CD14-positive monocyte (primary cell): ENCODE measurements around the gene ARHGAP32. TPM values are rescaled to one million over a fixed set of nuclear protein-coding genes. Genes with fewer than 3 reads are reported as not detected.

Source experiments
- DNase-seq, 3 donors: peaks; one replicate each; pipeline ENCODE4 v3.0.0-alpha.2; 2011 to 2022
- H2AFZ ChIP-seq: 2 replicates; pipeline ENCODE4 v1.6.0; 2012; ENCODE audit warnings: mild to moderate bottlenecking, low read depth, low read length, inconsistent platforms; ENCODE audit not compliant: insufficient read depth, poor library complexity, severe bottlenecking
- H3K27ac ChIP-seq, 2 donors: 1 replicate in 1 of 2; 2 replicates in 1 of 2; pipeline ENCODE4 v1.5.1; 2012 to 2013; ENCODE audit warnings: low read length in 2 of 2, control low read depth in 1 of 2, inconsistent platforms in 1 of 2, low read depth in 1 of 2, mild to moderate bottlenecking in 1 of 2
- H3K27me3 ChIP-seq, 2 donors: one replicate each; pipeline versions ENCODE4 v1.6.0 to v1.6.1; 2011 to 2013; ENCODE audit warnings: low read length in 2 of 2; ENCODE audit not compliant: control insufficient read depth in 2 of 2, insufficient read depth in 2 of 2
- H3K36me3 ChIP-seq, 2 donors: replicated peaks in 1 of 2; 1 replicate in 1 of 2; 2 replicates in 1 of 2; pipeline versions ENCODE4 v1.5.1 to v1.6.1; 2012 to 2013; ENCODE audit warnings: low read length in 2 of 2, control low read depth in 1 of 2, inconsistent platforms in 1 of 2, mild to moderate bottlenecking in 1 of 2; ENCODE audit not compliant: insufficient read depth in 2 of 2, control insufficient read depth in 1 of 2
- H3K4me1 ChIP-seq, 2 donors: 1 replicate in 1 of 2; 2 replicates in 1 of 2; pipeline versions ENCODE4 v1.5.1 to v1.6.1; 2012 to 2013; ENCODE audit warnings: low read length in 2 of 2, control low read depth in 1 of 2, inconsistent platforms in 1 of 2, mild to moderate bottlenecking in 1 of 2, moderate library complexity in 1 of 2; ENCODE audit not compliant: insufficient read depth in 2 of 2, control insufficient read depth in 1 of 2
- H3K4me2 ChIP-seq: replicated peaks from 2 replicates; pipeline ENCODE3; 2012; ENCODE audit warnings: low read length, moderate library complexity, mild to moderate bottlenecking; ENCODE audit not compliant: poor library complexity, severe bottlenecking; ENCODE audit errors: extremely low read depth
- H3K4me3 ChIP-seq, 3 experiments: fragments of 200-600 bp in 1 of 3; sonication (generic) in 1 of 3; replicated peaks in 1 of 3; 1 replicate in 2 of 3; 2 replicates in 1 of 3; pipeline ENCODE4 v1.5.1; 2011 to 2013; ENCODE audit warnings: low read length in 3 of 3, mild to moderate bottlenecking in 3 of 3, control low read depth in 2 of 3, low read depth in 2 of 3, inconsistent platforms in 1 of 3, moderate library complexity in 1 of 3
- H3K79me2 ChIP-seq: 2 replicates; pipeline ENCODE4 v1.6.0; 2012; ENCODE audit warnings: mild to moderate bottlenecking, control low read depth, inconsistent platforms, low read length, moderate library complexity; ENCODE audit not compliant: insufficient read depth
- H3K9ac ChIP-seq: 2 replicates; pipeline ENCODE4 v1.6.0; 2017; ENCODE audit warnings: low read length, mild to moderate bottlenecking; ENCODE audit not compliant: insufficient read depth, poor library complexity, severe bottlenecking
- H3K9me3 ChIP-seq, 2 donors: replicated peaks in 1 of 2; 1 replicate in 1 of 2; 2 replicates in 1 of 2; pipeline versions ENCODE4 v1.5.1 to v1.6.1; 2012 to 2013; ENCODE audit warnings: low read length in 2 of 2, control low read depth in 1 of 2; ENCODE audit not compliant: control insufficient read depth in 1 of 2, insufficient read depth in 1 of 2
- H4K20me1 ChIP-seq: 2 replicates; pipeline ENCODE4 v1.6.0; 2012; ENCODE audit warnings: mild to moderate bottlenecking, low read length, control low read depth, moderate library complexity; ENCODE audit not compliant: insufficient read depth
- H3K27ac Mint-ChIP-seq, 7 donors: one replicate each; pipeline ENCODE4 v1.8.0; 2020; ENCODE audit warnings: mild to moderate bottlenecking in 7 of 7, mixed read lengths in 7 of 7, moderate library complexity in 6 of 7, inconsistent platforms in 2 of 7
- H3K27me3 Mint-ChIP-seq, 3 donors: one replicate each; pipeline ENCODE4 v1.8.0; 2021 to 2022; ENCODE audit warnings: low read depth in 3 of 3, mild to moderate bottlenecking in 3 of 3, mixed read lengths in 3 of 3, moderate library complexity in 3 of 3, inconsistent platforms in 1 of 3
- H3K36me3 Mint-ChIP-seq, 2 donors: one replicate each; pipeline ENCODE4 v1.8.0; 2020; ENCODE audit warnings: mixed read lengths in 2 of 2, inconsistent platforms in 1 of 2, mild to moderate bottlenecking in 1 of 2
- H3K4me1 Mint-ChIP-seq: one replicate; pipeline ENCODE4 v1.8.0; 2020; ENCODE audit warnings: mild to moderate bottlenecking, mixed read lengths
- H3K4me3 Mint-ChIP-seq, 2 donors: one replicate each; pipeline ENCODE4 v1.8.0; 2020; ENCODE audit warnings: mild to moderate bottlenecking in 2 of 2, mixed read lengths in 2 of 2, moderate library complexity in 1 of 2
- H3K9me3 Mint-ChIP-seq, 7 donors: one replicate each; pipeline ENCODE4 v1.8.0; 2020 to 2022; ENCODE audit warnings: mixed read lengths in 7 of 7, mild to moderate bottlenecking in 6 of 7, moderate library complexity in 6 of 7, inconsistent platforms in 2 of 7
- CTCF ChIP-seq: fragments of 200-600 bp; IDR thresholded peaks from one replicate; pipeline ENCODE4 v1.8.0; 2022; ENCODE audit warnings: antibody characterized with exemption, mild to moderate bottlenecking
- WGBS: methylation state at CpG from one replicate; pipeline ENCODE4 v1.1.5; 2013; ENCODE audit warnings: missing lambda C conversion rate; ENCODE audit not compliant: insufficient coverage; 5-methylcytosine and 5-hydroxymethylcytosine counted together
- intact Hi-C, 2 donors: fragments of 100-400 bp; cut with micrococcal nuclease; formaldehyde crosslinking; loops; one replicate each; pipeline versions ENCODE4 v1.15.0 to v1.15.1; 2023
- polyA plus RNA-seq, 3 donors: library from polyadenylated mRNA; depleted of rRNA in 1 of 3; unstranded in 2 of 3; stranded (reverse) in 1 of 3; fragments of 300-500 nt in 2 of 3; fragments of >200 nt in 1 of 3; fragmentation: Illumina TruSeq in 2 of 3; gene quantifications; 1 replicate in 2 of 3; 2 replicates in 1 of 3; pipeline ENCODE4 v1.2.3, GENCODE V29; 2012 to 2021

Gene ARHGAP32
- polyA plus RNA-seq, 3 donors, result 0.13 to 3.4 (median 0.72) TPM

DNA sequence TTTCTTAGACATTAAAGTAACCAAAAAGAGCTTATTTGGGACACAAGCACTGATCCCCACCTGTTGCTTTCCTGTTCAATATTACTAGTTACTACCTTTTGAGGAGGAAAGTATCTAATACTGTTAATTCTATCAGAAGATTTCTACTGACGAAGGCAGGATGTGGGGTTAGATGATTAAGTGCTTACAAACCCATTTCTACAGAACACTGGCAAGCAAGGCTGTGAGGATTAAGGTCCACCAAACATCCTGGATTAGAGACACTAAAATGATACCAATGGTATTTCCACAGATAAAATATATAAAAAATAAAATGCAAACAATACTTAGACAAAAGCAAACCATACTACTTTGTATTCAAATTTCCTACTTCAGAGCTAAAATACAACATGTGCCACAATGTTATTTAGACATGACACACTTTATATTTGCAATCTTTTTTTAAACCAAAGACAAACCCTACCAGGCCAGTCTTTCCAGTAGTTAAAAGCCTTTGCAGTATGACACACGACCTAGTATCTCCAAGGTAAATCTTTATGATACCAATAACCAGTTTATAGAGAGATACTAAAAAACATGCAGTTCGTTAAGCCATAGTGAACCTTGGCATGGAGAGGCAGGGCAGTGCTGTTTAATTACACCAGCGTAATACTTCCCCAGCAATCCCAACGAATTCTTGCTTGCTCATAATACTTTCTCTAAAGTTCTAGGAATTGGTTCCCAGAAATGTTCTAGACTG lies 178.2 kb downstream of the ARHGAP32 start:
- no peaks in the 10 kb centered on the region for H3K4me1 ChIP-seq
- WGBS, result 80% methylated on average over 1 of the region's 5 CpGs
- H3K9me3 ChIP-seq, result no peaks in the 10 kb centered on the region
- no peak overlapping the region for H2AFZ ChIP-seq
- no peaks in the 10 kb centered on the region for H3K79me2 ChIP-seq
- no peaks in the 10 kb centered on the region for H3K27me3 ChIP-seq
- Mint-ChIP-seq H3K4me1 (no peaks in the 10 kb centered on the region), H3K36me3 (no peaks in the 10 kb centered on the region), H3K27ac (no peak overlapping the region), H3K27me3 (peaks cover 0 to 2% (median 0%) of the 10 kb centered on the region in 3 donors), H3K4me3 (no peak overlapping the region), H3K9me3 (peaks cover 0 to 3% (median 0%) of the 10 kb centered on the region in 7 donors)
- H3K27ac ChIP-seq, result no peak overlapping the region
- DNase-seq, result no peak
- no peaks in the 10 kb centered on the region for H3K36me3 ChIP-seq
- no peaks in the 10 kb centered on the region for H4K20me1 ChIP-seq
- no peak overlapping the region for H3K4me3 ChIP-seq
- TF ChIP-seq CTCF, result no peak
- intact Hi-C loops, result no loop called here
- no peak overlapping the region for H3K9ac ChIP-seq
- H3K4me2 ChIP-seq, result no peak overlapping the region

DNA sequence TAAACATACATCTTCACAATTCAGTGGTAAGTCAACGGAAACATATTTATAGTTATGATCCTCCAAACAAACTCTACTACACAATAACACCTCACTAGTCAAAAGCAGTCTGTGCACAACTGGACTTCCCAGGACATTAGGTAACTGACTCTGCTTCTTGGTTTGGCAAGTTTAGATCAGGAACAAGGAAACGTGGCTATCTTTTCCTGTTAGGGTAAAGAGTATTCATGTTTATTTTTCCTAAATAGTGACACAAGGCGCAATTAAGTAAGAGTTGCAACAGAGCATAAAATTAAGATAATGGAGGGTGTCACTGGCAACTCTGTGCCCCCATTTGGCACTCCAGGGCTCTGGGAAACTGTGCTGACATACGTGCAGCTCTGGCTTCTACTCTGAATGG lies 179.2 kb downstream of the ARHGAP32 start:
- no peaks in the 10 kb centered on the region for H3K9me3 ChIP-seq
- Mint-ChIP-seq H3K36me3 (no peaks in the 10 kb centered on the region), H3K4me1 (no peaks in the 10 kb centered on the region), H3K27me3 (peaks cover 0 to 2% (median 0%) of the 10 kb centered on the region in 3 donors), H3K4me3 (no peak overlapping the region), H3K9me3 (peaks cover 0 to 3% (median 0%) of the 10 kb centered on the region in 7 donors), H3K27ac (no peak overlapping the region)
- H3K4me1 ChIP-seq, result no peaks in the 10 kb centered on the region
- 100% methylated on average over 2 of the region's 4 CpGs for WGBS
- no peaks in the 10 kb centered on the region for H3K27me3 ChIP-seq
- H3K79me2 ChIP-seq, result no peaks in the 10 kb centered on the region
- no peak overlapping the region for H3K9ac ChIP-seq
- H4K20me1 ChIP-seq, result no peaks in the 10 kb centered on the region
- H3K27ac ChIP-seq, result no peak overlapping the region
- intact Hi-C loops, result no loop called here
- no peak overlapping the region for H3K4me2 ChIP-seq
- no peak overlapping the region for H3K4me3 ChIP-seq
- DNase-seq, result no peak
- H2AFZ ChIP-seq, result no peak overlapping the region
- H3K36me3 ChIP-seq, result no peaks in the 10 kb centered on the region
- TF ChIP-seq CTCF, result no peak
